Hepatocyte (in vitro differentiated cells): ENCODE results near the gene HEXIM2. TPM values are rescaled to one million over a fixed set of nuclear protein-coding genes. Genes with fewer than 3 reads are reported as not detected.

Source experiments
- DNase-seq: peaks from one replicate; pipeline ENCODE4 v3.0.0-alpha.2; 2016; ENCODE audit warnings: low spot score
- H2AFZ ChIP-seq: fragments of 200-600 bp; sonication (generic); 2 replicates; pipeline ENCODE4 v1.6.0; 2016; ENCODE audit warnings: antibody characterized with exemption, mild to moderate bottlenecking
- H3K27ac ChIP-seq: fragments of 200-600 bp; sonication (generic); 2 replicates; pipeline ENCODE4 v1.5.1; 2016; ENCODE audit warnings: mild to moderate bottlenecking
- H3K27me3 ChIP-seq: fragments of 200-600 bp; sonication (generic); 2 replicates; pipeline ENCODE4 v1.6.1; 2016
- H3K36me3 ChIP-seq: fragments of 200-600 bp; sonication (generic); replicated peaks from 2 replicates; pipeline ENCODE4 v1.5.1; 2016; ENCODE audit warnings: low read depth; ENCODE audit not compliant: insufficient read depth
- H3K4me1 ChIP-seq: fragments of 200-600 bp; sonication (generic); 2 replicates; pipeline ENCODE4 v1.5.1; 2016; ENCODE audit warnings: mild to moderate bottlenecking, moderate library complexity; ENCODE audit not compliant: insufficient read depth
- H3K4me2 ChIP-seq: fragments of 200-600 bp; sonication (generic); 2 replicates; pipeline ENCODE4 v1.6.0; 2016
- H3K4me3 ChIP-seq: fragments of 200-600 bp; sonication (generic); 2 replicates; pipeline ENCODE4 v1.5.1; 2016; ENCODE audit warnings: mild to moderate bottlenecking
- H3K79me2 ChIP-seq: fragments of 200-600 bp; sonication (generic); 2 replicates; pipeline ENCODE4 v1.6.0; 2017; ENCODE audit warnings: mild to moderate bottlenecking
- H3K9me2 ChIP-seq: fragments of 200-600 bp; sonication (generic); replicated peaks from 2 replicates; pipeline ENCODE4 v1.6.0; 2017; ENCODE audit warnings: mild to moderate bottlenecking; ENCODE audit not compliant: insufficient read depth
- H3K9me3 ChIP-seq: fragments of 200-600 bp; sonication (generic); 2 replicates; pipeline ENCODE4 v1.5.1; 2016; ENCODE audit warnings: low read depth, mild to moderate bottlenecking
- H4K20me1 ChIP-seq: fragments of 200-600 bp; sonication (generic); 2 replicates; pipeline ENCODE4 v1.6.0; 2016; ENCODE audit warnings: mild to moderate bottlenecking; ENCODE audit not compliant: insufficient read depth, poor library complexity, severe bottlenecking
- CTCF ChIP-seq: fragments of 200-600 bp; sonication (generic); IDR thresholded peaks from 2 replicates; pipeline ENCODE4 v1.5.1; 2016; ENCODE audit warnings: antibody characterized with exemption, mild to moderate bottlenecking; ENCODE audit not compliant: poor library complexity
- EZH2 ChIP-seq: fragments of 200-600 bp; sonication (generic); IDR thresholded peaks from 2 replicates; pipeline ENCODE4 v1.6.1; 2016; ENCODE audit warnings: antibody characterized with exemption, mild to moderate bottlenecking, borderline replicate concordance
- EZH2phosphoT487 ChIP-seq: fragments of 200-600 bp; sonication (generic); IDR thresholded peaks from one replicate; pipeline ENCODE4 v1.6.1; 2018; ENCODE audit warnings: antibody characterized with exemption, mild to moderate bottlenecking, low read depth, moderate library complexity; ENCODE audit not compliant: unreplicated experiment, severe bottlenecking
- WGBS: methylation state at CpG from one replicate; pipeline ENCODE4 v1.1.6; 2016; ENCODE audit warnings: low lambda C conversion rate; ENCODE audit errors: missing lambda C conversion rate; 5-methylcytosine and 5-hydroxymethylcytosine counted together
- polyA plus RNA-seq: library from polyadenylated mRNA; unstranded; fragments of >200 nt; fragmentation: Nextera tagmentation; extraction: Ambion mirVana; gene quantifications from 2 replicates; pipeline ENCODE4 v1.2.1, GENCODE V29; 2016
- total RNA-seq: library from RNA; depleted of rRNA; stranded (reverse); fragments of >200 nt; gene quantifications from 2 replicates; pipeline ENCODE4 v1.2.3, GENCODE V29; 2014

Gene HEXIM2
- total and polyA plus RNA-seq, 2 experiments from 2014 or later = 7.6 to 12.2 TPM

- TF ChIP-seq CTCF (no peak), EZH2 (no peak), EZH2phosphoT487 (no peak)
- Histone ChIP-seq H4K20me1 (no peaks in the 10 kb centered on the region), H3K9me2 (no peaks in the 10 kb centered on the region), H3K4me3 (no peak overlapping the region), H3K9me3 (no peaks in the 10 kb centered on the region), H3K36me3 (no peaks in the 10 kb centered on the region), H3K79me2 (peaks cover 4% of the 10 kb centered on the region), H3K27me3 (no peaks in the 10 kb centered on the region), H2AFZ (no peak overlapping the region), H3K4me1 (peaks cover 20% of the 10 kb centered on the region), H3K4me2 (no peak overlapping the region), H3K27ac (no peak overlapping the region)
- no peak for DNase-seq
- 86% methylated on average over 4 of the region's 4 CpGs for WGBS
Measured at GRCh38 chr17:45139533-45139920, 22.1 kb upstream of the HEXIM2 start.

- no peaks in the 10 kb centered on the region for H3K79me2 ChIP-seq
- 88% methylated on average over 13 of the region's 13 CpGs for WGBS
- peak overlapping the region; percentile 95 for H3K27ac ChIP-seq
- H3K36me3 ChIP-seq = no peaks in the 10 kb centered on the region
- H3K4me2 ChIP-seq = peak overlapping the region; percentile 75
- H3K9me3 ChIP-seq = no peaks in the 10 kb centered on the region
- H3K9me2 ChIP-seq = no peaks in the 10 kb centered on the region
- peaks cover 27% of the 10 kb centered on the region for H3K4me1 ChIP-seq
- H2AFZ ChIP-seq = peak overlapping the region; percentile 89
- no peaks in the 10 kb centered on the region for H4K20me1 ChIP-seq
- H3K27me3 ChIP-seq = no peaks in the 10 kb centered on the region
- no peak for DNase-seq
- no peak overlapping the region for H3K4me3 ChIP-seq
- TF ChIP-seq EZH2phosphoT487 (no peak), EZH2 (no peak), CTCF (no peak)
Measured at GRCh38 chr17:45143094-45143670, 18.5 kb upstream of the HEXIM2 start.

- H3K4me3 ChIP-seq = peak overlapping the region; percentile 28
Measured at GRCh38 chr17:45143767-45144198, 17.9 kb upstream of the HEXIM2 start.

More at GRCh38 chr17:45143767-45144198, 17.9 kb upstream of the HEXIM2 start:
- TF ChIP-seq CTCF = no peak
- no peak for TF ChIP-seq EZH2
- no peak for TF ChIP-seq EZH2phosphoT487
- H3K4me2 ChIP-seq = peak overlapping the region; percentile 75
- H2AFZ ChIP-seq = peak overlapping the region; percentile 89
- WGBS = 17% methylated on average over 21 of the region's 21 CpGs
- H3K9me2 ChIP-seq = no peaks in the 10 kb centered on the region
- no peaks in the 10 kb centered on the region for H3K27me3 ChIP-seq
- H3K9me3 ChIP-seq = no peaks in the 10 kb centered on the region
- H4K20me1 ChIP-seq = peaks cover under 1% of the 10 kb centered on the region
- peak overlapping the region; percentile 95 for H3K27ac ChIP-seq
- DNase-seq = peak; percentile 83
- no peaks in the 10 kb centered on the region for H3K36me3 ChIP-seq
- H3K79me2 ChIP-seq = peaks cover under 1% of the 10 kb centered on the region
- H3K4me1 ChIP-seq = peaks cover 27% of the 10 kb centered on the region
